ENCODE results near the gene ZBP1.

Gene ZBP1, protein sequence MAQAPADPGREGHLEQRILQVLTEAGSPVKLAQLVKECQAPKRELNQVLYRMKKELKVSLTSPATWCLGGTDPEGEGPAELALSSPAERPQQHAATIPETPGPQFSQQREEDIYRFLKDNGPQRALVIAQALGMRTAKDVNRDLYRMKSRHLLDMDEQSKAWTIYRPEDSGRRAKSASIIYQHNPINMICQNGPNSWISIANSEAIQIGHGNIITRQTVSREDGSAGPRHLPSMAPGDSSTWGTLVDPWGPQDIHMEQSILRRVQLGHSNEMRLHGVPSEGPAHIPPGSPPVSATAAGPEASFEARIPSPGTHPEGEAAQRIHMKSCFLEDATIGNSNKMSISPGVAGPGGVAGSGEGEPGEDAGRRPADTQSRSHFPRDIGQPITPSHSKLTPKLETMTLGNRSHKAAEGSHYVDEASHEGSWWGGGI

DNA sequence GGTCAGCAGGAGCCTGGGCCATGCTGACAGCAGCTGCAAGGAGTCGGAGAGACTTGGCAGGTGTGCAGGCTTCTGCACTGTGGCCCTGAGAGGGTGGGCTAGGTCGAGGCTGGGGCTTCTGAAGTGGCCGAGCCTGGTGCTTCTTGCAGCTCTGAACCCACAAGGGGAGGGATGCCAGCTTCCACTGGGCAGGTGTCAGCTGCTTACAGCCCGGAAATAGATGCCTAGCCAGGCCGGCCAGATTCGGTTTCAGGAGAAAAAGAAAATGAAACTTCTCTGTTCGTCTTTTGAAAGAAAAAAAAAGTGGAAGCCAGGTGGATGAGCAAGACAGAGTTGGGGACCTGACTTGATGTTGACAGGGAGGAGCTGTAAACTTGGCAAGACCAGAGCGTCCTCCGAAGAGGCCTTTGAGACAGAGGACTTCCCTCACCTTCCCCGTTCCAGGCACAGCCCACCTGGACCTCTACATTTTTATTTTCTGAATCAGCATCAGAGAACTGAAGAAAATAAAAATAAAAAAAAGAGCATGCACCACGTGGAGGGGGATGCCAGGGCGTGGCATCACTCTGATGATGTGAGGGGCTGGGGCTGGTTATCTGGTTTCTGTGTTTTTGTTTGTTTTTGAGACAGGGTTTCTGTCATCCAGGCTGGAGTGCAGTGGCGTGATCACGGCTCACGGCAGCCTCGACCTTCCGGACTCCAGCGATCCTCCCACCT, at the start of gene ZBP1:
Gene ZBP1 (minus strand): TSS at position 153 of the 717 bp plus-strand sequence. CDS start 131 bp downstream, at position 22.
- in situ Hi-C loops (cut with MboI; ENCODE audit: low sequenced_read_pairs) = no loop called here

DNA sequence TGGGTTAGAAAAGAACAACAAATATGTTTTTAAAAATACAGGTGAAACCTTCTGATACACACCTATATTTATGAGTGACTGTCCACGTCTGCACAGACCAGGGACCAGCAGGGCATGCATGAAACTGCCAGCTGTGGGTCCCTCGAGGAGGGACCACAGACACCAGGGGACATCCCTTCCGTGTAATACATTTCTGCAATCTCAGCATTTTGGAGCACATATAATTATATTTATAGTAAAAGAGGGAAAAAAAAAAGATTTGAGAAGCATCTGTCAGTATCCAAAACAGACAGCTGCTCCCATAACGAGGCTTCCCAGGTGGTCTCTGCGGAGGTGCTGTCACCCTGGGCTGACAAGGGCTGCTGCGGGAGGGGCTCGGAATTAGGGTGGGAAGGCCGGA, 49.4 kb upstream of the ZBP1 start:
- in situ Hi-C loops (cut with MboI; ENCODE audit: low sequenced_read_pairs) = no loop called here

- in situ Hi-C loops (cut with MboI; ENCODE audit: low sequenced_read_pairs) = no loop called here
These were observed 47.9 kb upstream of the ZBP1 start for GRCh38 chr20:57667924-57668782.

- in situ Hi-C loops (cut with MboI; ENCODE audit: low sequenced_read_pairs) = no loop called here
These were observed 47.2 kb upstream of the ZBP1 start for GRCh38 chr20:57667388-57667787.

- in situ Hi-C loops (cut with MboI; ENCODE audit: low sequenced_read_pairs) = no loop called here
These were observed 46.6 kb upstream of the ZBP1 start for GRCh38 chr20:57666834-57667157.

DNA sequence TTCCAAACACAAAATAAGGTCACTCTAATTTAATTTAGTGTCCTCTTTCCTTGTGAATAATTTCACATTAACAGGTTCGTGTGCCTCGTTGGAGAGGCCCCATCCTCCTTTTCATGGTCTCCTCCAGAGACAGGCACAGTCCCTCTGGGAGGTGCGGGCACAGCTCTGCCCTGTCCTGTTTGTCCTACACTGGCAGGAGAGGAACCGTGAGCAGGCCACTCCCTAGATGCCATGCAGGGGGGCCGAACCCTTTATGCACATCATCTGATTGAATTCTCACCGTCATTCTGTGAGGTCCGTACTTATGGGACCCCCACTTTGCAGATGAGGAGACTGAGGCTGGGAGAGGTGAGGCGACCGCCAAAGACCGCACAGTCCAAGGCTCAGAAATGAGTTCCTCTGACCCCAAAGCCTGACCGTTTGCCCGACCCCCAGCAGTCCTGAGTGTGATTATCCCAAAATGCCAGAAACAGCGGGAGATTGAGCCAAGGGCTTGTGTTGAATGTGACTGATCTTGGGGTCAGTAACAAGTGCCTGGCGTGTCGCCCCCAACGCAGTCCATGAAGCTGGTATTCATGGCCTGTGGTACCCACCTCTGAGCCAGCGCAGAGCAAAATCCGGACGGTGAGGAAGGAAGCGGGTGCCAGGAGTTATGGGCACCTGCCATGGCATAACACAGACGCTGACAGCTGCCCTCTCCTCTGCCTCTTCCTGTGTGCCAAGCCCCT, 46.0 kb upstream of the ZBP1 start:
- in situ Hi-C loops (cut with MboI; ENCODE audit: low sequenced_read_pairs) = no loop called here

GRCh38 chr20:57665589-57665971, 45.4 kb upstream of the ZBP1 start:
- in situ Hi-C loops (cut with MboI; ENCODE audit: low sequenced_read_pairs) = no loop called here

DNA sequence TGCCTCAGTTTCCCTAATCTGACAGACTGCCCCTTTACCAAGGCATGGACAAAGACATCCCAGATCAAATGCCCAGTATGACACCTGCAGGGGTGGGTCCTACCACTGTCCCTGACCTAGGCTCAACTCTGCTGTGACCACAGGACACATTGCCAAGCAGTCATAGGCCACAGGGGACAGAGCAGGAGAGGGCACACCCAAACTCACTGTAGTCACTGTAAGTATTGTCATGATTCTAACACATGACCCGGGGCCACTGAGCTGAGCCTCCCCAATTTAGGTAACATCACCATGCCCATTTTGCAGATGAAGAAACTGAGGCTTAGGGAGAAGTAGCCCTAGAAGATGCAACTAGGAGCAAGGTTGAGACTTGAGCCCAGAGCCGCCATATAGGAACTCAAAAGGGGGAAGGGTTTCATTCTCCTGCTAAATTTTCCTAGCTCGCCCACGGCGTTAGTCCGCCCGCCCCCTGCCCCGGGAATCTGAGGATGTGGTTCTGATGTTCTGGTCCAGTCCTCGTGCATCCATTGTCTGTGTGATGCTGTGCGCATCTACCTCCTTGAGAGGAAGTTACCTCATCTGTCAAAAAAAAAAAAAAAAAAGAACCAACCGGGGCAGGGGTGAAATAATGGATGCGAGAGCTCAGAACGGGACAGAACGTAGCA, 44.8 kb upstream of the ZBP1 start:
- in situ Hi-C loops (cut with MboI; ENCODE audit: low sequenced_read_pairs) = no loop called here

GRCh38 chr20:57664476-57664875, 44.2 kb upstream of the ZBP1 start:
- in situ Hi-C loops (cut with MboI; ENCODE audit: low sequenced_read_pairs) = no loop called here

DNA sequence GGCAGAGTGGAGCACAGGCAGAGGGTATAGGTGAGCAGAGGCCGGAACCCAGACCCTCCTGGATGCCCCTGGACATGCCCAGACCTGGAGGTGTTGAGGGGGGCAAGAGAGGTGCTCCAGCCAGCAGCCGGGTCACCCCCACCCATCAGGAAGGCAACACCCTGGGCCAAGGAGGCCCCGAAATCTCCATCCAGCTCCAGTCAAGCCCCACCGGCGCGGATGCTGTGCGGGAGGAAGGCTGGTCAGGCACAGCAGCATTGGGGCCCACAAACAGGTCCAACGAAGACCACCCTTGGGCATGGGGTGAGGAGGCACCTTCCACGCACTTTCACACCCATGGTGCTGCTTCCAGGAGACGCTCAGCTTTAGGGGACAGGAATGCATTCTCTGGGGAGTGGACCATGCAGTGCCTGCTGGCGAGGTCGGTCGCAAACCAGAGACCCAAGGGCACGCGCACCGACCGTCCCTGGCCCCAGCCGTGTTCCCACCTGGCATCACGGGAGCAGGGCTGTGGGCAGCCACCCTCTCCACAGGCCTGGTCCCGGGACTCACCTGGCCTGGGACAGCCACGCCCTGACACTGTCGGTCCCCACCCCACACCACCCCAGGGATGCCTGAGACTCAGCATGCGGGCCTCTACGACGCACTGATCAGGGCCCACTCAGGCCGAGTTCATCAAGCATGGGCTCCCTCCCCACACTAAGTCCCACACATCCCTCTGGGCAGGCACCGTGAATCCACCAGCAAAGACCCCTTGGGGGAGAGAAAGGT, 43.6 kb upstream of the ZBP1 start:
- in situ Hi-C loops (cut with MboI; ENCODE audit: low sequenced_read_pairs) = no loop called here

DNA sequence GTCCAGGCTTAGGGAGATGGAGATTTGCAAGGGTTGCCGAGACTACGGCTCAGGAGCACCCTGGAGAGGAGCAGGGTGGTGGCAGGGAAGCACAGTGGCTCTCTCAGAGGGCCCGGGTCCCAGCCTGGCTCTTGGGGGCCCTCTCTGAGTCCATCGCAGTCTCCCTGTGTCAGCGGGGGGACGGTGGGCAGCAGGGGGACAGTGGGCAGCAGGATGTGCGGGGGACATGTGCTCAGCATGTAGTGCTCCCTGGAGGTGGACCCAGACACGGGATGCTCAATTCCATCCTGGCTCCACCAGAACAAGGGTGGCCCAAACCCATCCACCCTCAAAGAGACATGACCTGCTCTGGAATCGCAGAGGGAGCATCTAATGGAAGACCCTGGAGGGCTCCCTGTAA, 43.0 kb upstream of the ZBP1 start:
- in situ Hi-C loops (cut with MboI; ENCODE audit: low sequenced_read_pairs) = no loop called here

DNA sequence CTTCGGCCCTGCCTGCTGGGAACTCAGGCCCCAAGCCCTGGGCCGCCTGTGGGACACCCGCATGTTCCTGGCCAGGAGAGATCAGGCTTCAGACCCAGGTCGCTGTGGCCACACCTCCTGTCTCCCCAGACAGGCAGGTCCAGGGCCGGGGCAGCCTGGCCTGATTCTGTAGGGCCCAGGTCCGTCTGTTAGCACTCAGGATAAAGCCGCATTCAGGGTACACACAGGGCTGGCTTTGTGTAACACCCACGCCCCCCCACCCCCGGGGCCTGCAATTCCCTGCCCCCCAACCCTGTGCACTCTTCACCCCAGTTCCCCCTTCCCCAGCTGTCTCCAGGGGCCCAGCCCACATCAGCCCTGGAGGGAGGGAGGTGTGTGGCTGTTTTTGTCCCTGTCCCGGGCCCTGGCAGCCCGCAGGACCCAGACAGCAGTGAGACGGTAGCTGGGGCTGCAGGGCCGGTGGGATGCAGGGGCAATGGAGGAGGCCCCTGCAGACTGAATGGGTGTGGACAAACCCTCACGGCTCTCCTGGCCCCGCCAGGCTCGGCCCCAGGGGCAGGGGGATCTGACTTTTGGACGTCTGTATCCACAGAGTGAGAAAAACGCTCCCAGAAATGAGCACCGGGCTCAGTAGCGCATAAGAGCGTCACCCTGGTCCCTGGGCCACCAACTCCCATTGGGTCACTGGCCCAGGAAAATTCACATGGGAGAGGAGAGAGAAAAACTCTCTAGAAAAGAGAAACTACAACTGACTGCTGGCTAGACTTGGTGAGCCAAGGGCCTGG, 42.4 kb upstream of the ZBP1 start:
- in situ Hi-C loops (cut with MboI; ENCODE audit: low sequenced_read_pairs) = no loop called here

- in situ Hi-C loops (cut with MboI; ENCODE audit: low sequenced_read_pairs) = no loop called here
These were observed 41.7 kb upstream of the ZBP1 start for GRCh38 chr20:57661746-57662455.

DNA sequence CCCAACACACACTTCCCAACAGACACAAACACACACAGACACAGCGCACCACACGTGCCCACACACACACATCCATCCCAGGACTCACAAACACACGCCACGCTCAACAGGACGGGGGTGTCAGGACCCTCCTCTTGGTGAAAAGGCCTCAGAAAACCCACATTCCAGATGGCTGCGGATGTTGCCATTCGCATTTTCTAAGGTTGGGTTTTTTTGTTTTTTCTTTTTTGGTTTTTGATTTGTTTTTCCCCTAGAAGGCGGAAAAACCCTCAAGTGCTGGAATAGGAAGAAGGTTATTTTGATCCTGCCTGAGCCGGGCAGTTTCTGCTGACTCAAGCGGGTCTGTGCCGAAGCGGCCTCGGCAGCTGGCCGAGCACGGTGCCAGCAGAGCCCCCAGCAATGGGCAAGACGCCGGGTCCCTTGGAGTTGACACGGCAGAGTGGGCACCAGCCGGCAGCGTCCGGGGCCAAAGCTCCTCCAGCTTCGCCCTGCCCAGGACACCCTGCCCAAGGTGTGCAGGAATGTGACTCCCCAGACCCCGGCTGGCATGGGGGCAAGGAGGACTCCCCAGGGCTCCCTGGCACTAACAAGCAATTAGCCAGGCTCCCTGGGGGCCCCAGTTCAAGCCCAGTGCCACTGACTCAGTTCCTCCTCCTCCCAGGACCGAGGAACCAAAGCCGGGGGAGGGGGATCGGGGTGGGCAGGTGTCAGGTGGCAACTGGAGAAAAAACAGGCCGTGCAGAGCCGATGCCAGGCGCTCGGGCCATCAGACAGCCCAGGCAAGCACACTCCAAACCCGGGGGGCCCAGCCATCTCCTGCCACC, 40.9 kb upstream of the ZBP1 start:
- in situ Hi-C loops (cut with MboI; ENCODE audit: low sequenced_read_pairs) = no loop called here

- in situ Hi-C loops (cut with MboI; ENCODE audit: low sequenced_read_pairs) = no loop called here
These were observed 40.1 kb upstream of the ZBP1 start for GRCh38 chr20:57660181-57660921.

DNA sequence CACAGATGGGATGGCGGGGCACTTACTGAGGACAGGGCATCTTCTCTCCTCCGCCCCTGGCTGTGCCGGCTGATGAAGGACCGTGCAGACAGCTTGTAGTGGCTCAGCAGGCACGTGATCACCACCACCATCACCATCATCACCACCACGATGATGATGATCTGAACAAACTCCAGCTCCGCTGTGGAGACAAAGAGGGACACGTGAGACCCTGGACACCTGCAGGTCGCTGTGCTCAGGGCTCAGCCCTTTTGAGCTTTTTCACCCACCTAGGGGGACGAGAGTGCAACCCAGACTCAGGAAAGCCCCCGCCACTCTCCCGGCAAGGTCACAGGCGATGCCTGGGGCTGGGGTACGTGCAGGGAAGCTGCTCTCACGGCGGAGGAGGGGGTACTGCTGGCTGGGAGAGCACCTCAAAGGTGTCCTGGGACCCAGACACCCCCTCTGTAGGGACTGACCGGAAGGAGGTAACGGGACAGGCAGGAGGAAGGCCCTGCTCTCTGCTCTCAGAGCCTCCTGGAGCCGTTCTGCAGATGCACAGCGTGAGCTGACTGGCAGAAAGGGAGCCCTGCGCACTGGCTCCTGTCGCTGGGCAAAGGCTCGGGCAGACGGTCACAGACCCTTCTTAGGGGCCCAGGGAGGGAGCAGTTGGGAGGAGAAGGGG, 39.4 kb upstream of the ZBP1 start:
- in situ Hi-C loops (cut with MboI; ENCODE audit: low sequenced_read_pairs) = no loop called here

All from HL-60/S4 treated with retinoic acid at 250 ng/mL for 4 days and 3 days (cell line).